Left kidney (tissue), 8 donors: ENCODE results near the gene NR1H3. TPM values are rescaled to one million over a fixed set of nuclear protein-coding genes. Genes with fewer than 3 reads are reported as not detected.
"Not testable (repeated sequence)": the region's sequence is repeated elsewhere in the genome, so short reads cannot be mapped to it uniquely, and the experiment has no call there.

Experiments used
- DNase-seq: peaks from one replicate; pipeline ENCODE4 v3.0.0-alpha.2; 2013
- long read RNA-seq, 8 donors: transcript quantifications; one replicate each; lab custom pipeline, GENCODE V29; 2026
- polyA plus RNA-seq: library from polyadenylated mRNA; unstranded; fragments of 120-200 nt; gene quantifications from one replicate; pipeline ENCODE4 v1.2.1, GENCODE V29; 2013; ENCODE audit not compliant: insufficient read length

Gene NR1H3
- polyA plus RNA-seq = 43.0 TPM
- long read RNA-seq, donor 1, partial matches to known transcripts = 0 of 3 reads
- long read RNA-seq, donor 1, other reads (novel, unspliced or antisense) = 0 of 3 reads
- long read RNA-seq, donor 2, partial matches to known transcripts = 0 of 4 reads
- long read RNA-seq, donor 2, other reads (novel, unspliced or antisense) = 0 of 4 reads
- long read RNA-seq, donor 3, partial matches to known transcripts = 12 of 26 reads
- long read RNA-seq, donor 3, other reads (novel, unspliced or antisense) = 7 of 26 reads
- long read RNA-seq, donor 4 = 0 reads
- long read RNA-seq, donor 5, partial matches to known transcripts = 11 of 17 reads
- long read RNA-seq, donor 5, other reads (novel, unspliced or antisense) = 0 of 17 reads
- long read RNA-seq, donor 6, partial matches to known transcripts = 0 of 2 reads
- long read RNA-seq, donor 6, other reads (novel, unspliced or antisense) = 0 of 2 reads
- long read RNA-seq, donor 7, partial matches to known transcripts = 0 of 6 reads
- long read RNA-seq, donor 7, other reads (novel, unspliced or antisense) = 0 of 6 reads
- long read RNA-seq, donor 8, partial matches to known transcripts = 0 of 5 reads
- long read RNA-seq, donor 8, other reads (novel, unspliced or antisense) = 0 of 5 reads

DNA sequence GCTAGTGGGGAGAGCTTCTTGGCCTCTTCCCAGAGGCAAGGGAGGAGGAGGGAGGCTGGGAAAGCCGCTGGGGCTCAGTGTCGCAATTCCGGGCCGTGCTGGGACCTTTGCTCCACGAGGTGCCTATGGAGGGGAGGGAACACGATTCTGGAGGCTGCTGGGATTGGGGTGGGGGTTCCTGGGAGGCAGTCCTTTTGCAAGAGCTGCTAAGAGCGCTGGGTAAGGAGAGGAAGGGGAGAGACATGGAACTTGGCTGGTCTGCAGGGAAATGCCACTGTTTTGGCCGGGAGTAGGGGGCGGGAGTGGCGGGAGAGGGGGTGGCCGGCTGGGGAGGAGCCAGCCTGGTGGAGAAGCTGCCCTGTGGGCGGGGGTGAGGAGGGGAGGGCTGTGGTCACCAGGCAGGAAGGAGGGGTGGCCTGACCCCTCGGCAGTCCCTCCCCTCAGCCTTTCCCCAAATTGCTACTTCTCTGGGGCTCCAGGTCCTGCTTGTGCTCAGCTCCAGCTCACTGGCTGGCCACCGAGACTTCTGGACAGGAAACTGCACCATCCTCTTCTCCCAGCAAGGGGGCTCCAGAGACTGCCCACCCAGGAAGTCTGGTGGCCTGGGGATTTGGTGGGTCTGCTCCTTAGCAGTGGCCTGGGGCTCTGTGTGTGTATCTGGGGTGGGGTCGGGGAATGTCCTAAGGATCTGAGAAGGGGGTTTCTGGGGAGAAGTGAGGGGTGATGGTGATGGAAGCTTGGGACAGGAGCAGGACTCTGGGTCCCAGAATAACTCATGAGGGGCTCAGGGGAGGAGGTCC, at the start of gene NR1H3:
NR1H3 (plus strand) TSS at position 480 of the 800 bp plus-strand sequence. CDS start 1,221 bp downstream, outside the sequence.
- peak; percentile 49 for DNase-seq

DNA sequence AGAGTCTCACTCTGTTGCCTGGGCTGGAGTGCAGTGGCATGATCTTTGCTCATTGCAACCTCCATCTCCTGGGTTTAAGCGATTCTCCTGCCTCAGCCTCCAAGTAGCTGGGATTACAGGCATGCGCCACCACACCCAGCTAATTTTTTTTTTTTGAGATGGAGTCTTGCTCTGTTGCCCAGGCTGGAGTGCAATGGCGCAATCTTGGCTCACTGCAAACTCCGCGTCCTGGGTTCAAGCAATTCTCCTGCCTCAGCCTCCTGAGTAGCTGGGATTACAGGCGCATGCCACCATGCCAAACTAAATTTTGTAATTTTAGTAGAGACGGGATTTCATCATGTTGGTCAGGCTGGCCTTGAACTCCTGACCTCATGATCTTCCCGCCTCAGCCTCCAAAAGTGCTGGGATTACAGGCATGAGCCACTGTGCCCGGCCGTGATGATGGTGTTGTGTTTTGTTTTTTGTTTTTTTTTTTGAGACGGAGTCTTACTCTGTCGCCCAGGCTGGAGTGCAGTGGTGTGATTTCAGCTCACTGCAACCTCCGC, 49.7 kb upstream of the NR1H3 start:
- not testable (repeated sequence) for DNase-seq

DNA sequence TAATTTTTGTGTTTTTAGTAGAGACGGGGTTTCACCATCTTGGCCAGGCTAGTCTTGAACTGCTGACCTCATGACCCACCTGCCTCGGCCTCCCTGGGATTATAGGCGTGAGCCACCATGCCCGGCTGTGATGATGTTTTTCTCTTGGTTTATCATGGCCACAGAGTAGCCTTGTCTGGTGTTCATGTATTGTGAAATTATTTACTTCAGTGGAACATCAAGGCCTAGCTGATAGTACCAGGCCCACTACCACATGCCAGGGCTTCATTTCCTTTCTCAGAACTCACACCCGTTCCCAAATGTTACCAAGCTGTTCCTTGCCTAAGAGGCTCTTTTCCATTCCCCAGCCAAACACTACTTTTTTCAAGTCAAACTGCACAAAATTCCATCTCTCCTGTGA, 49.2 kb upstream of the NR1H3 start:
- DNase-seq = no peak

DNA sequence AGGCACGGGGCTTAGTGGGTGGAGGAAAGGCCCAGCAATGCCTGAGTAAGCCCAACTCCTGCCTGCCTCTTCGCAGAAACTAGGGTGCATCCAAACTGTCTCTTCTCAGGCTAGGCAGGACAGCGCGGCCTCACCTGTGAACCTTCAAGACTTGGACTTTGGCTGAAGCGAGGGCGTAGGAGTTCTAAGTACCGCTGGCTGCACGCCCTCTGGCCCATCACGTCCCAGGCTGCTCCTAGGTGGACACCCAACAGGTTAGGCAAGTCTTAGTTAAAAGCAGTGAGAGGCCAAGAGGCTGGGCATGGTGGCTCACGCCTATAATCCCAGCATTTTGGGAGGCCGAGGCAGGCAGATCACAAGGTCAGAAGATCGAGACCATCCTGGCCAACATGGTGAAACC, 44.9 kb upstream of the NR1H3 start:
- DNase-seq = no peak

DNA sequence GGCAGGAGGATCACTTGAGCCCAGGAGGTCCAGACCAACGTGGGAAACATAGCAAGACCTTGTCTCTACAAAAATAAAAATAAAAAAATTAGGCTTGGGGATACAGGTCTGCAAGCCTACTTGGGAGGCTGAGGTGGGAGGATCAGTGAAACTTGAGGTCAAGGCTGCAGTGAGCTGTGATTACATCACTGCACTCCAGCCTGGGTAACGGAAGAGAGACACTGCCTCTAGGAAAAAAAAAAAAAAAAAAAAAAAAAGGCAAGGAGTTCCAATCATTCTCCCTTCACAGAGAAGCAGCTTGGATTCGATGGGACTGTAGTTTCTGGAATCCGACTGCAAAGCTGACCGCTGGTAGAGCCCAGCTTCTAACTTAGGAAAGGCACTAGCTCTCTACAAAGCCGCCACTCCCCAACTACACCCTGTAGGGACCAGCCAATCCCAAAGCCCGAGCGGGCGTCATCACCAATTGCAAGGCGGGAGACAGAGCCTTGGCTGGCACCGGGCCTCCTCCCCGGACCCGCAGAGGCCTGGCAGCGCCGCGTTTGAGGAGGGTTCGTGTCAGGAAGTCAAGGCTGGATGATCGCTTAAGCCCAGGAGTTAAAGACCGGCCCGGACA, 43.7 kb upstream of the NR1H3 start:
- DNase-seq = peak; percentile 78

DNA sequence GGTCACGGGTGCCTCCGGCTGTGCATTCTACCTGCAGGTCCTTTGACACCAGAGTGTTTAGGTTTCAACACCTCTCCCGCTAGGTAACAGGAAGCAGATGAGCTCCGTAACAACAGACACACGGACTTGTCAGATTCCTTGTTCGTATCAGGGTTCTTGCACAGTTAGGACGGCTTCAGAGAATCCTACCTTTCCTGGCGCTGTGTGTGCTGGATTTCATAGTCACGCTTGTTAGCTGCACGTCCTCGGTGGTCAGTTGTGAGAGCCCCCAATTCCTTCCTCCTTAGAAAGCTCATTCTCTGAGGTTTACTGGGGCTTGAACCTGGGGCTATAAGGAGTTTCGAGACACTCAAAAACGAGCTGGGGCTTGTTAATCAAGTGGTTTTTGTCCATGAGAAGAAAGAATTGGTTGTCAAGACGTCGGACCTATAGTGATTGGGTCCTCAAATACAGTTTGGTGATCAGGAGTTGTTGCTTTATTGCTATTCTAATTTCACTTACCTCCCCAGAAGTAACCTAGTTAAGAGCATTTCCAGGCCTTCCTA, 42.4 kb upstream of the NR1H3 start:
- DNase-seq = peak; percentile 45

DNA sequence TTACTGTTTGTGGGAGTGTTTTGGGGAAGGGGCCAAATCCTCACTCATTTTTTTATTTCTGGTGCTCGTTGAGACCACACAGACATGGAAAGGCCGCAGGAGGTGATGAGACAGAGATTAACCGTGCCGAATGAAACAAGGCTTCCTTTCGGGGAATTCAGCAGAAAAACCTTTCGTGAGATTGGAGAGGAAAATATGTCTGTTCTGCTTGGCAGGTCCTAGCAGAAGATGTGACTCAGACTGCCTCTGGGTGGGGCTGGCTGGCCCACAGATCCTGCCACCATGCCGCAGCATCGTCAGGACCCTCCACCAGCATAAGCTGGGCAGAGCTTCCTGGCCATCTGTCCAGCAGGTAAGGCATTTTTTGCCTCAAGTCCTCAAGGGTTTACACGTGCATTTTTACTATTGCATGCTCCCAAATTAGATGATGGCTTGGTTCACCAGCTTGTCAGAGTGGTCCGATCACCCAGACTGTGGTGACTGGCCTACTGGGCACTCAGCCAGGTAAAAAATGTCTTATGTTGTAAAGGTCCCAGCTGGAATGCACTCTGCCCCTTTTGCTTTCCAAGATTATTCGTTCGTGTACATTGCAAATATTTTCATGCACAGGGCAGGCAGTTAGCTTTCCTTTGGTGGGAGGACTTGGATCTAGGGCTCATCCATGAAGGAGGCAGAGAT, 41.5 kb upstream of the NR1H3 start:
- no peak for DNase-seq

DNA sequence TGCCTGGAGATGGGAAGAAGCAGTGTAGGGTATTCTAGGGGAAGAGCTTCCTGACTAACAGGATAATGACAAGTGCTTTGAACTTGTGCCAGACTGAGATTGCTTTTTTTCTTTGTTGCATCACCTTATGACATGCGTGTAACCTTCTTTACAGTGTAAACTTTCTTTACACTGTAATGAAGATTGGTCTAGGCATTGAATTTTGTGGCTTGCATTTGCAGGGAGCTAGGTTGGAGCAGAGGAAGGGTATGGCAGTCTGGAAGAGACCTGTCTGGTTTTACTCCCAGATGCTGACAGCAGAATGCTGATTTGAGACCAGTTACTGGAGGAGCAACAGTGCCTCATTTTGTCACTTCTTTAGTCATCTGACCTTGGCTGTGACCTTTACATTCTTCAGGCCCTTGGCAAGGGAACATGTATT, 37.4 kb upstream of the NR1H3 start:
- no peak for DNase-seq

DNA sequence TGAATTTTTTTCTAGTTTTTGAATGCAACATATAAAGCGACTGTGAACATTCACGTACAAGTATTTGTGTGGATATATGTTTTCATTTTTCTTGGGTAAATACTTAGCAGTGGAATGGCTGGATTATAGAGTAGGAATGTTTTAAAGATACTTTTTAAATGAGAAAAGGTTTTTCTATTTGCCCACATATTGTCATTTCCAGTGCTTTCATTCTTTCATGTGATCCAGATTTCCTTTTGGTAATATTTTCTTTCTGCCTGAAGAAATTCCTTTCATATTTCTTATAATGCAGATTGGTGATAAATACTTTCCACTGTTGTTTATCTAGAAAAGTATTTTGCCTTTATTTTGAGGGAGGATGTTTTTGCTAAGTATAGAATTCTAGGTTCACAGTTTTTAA, 35.1 kb upstream of the NR1H3 start:
- DNase-seq = no peak

DNA sequence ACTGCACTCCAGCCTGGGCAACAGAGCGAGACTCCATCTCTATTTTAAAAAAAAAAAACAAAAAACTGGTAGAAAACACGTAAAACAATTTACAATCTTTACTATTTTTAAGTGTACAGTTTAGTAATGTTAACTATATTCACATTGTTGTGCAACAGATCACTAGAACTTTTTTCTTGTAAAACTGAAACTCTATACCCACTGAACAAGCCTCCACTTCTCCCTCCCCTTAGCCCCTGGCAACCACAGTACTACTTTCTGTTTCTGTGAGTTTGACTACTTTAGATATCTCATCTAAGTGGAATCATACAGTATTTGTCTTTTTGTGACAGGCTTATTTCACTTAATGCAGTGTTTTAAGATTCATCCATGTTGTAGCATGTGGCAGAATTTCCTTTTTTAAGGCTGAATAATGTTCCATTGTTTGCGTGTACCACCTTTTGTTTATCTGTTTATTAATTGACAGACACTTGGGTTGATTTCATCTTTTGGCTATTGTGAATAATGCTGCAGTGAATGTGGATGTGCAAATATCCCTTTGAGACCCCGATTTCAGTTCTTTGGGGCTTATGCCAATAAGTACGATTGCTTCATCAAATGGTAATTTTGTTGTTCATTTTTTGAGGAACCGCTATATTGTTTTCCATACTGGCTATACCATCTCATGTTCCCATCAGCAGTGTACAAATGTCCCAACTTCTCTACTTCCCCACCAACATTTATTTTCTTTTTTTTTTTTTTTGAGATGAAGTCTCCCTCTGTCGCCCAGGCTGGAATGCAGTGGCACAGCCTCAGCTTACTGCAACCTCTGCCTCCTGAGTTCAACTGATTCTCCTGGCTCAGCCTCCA, 32.0 kb upstream of the NR1H3 start:
- no peak for DNase-seq

DNA sequence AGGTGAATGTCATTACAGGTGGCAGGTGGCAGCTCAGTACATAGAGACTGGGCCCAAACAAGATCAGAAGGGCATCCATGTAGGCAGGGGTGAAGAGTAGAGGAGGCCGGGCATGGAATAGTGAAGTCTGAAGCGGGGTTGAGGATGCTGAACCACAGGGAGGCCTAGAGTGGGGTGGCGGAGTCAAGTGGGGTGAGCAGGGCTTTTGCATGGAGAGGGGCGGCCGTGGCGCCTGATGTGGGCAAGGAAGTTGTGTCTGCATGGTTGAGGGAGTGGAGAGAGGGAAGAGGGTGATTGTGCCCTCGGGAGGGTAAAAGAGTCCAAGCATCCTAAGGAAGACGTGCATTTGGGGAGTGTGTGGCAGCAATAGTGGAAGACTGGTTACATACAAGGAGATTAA, 28.6 kb upstream of the NR1H3 start:
- DNase-seq = no peak

DNA sequence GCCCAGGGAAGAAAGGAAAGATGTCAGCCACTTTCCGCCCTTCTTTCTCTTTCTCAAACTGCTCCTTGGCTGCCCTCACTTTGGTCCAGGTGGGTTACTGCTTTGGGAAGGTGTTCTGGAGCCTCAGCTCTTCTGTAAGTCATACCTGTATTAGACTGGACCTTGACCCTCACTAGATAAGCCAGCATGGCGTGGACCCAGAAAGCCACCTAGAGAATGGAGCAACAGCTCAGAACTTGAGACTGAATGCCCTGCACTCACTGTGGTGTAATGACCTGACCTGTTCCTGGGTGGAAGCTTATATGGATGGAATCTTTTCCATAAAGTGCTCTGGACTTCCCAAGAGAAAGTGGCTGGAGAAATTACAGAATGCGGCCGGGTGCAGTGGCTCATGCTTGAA, 24.7 kb upstream of the NR1H3 start:
- no peak for DNase-seq

DNA sequence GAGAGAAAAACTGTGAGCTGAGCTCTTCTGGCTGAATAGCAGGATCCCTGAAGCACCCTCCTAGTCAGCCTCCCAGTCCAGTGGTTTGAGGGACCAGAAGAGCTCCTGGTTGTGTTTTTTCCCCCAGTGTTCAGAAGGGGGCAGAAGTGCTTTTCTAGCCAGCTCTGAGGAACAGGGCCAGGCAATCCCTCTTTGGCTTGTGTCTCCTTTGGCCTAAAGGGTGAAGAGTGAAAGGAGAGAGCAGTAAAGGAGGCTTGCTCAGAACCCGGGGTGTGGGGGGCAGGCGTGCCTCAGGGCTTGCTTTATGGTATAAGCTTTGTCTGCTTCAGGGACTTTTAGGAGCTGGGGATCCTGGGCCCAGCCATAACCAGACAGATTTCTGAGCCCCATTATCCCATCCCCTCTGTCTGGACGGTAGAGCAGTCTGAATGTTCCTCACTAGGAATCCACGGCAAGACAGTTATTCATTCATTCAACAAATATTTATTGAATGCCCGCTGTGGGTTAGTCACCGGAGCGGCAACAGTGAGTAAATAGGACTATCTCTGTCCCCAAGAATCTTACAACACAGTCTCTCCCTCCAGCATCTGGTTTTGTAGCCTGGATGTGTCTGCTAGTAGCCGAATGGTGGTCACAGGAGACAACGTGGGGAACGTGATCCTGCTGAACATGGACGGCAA, 23.7 kb upstream of the NR1H3 start:
- DNase-seq = no peak

DNA sequence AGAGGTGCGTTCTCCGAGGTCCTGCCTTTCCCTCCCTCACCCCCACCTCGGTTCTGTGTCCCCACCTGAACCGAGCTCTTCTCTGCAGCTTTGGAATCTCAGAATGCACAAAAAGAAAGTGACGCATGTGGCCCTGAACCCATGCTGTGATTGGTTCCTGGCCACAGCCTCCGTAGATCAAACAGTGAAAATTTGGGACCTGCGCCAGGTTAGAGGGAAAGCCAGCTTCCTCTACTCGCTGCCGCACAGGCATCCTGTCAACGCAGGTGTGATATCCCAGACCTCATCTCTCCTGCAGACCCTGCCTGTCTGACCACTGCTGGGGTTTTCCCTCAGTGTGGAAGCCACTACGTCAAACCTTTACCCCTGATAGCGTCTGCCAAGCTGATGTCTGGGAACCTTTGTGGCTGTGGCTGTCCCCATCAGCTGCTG, 23.1 kb upstream of the NR1H3 start:
- no peak for DNase-seq

DNA sequence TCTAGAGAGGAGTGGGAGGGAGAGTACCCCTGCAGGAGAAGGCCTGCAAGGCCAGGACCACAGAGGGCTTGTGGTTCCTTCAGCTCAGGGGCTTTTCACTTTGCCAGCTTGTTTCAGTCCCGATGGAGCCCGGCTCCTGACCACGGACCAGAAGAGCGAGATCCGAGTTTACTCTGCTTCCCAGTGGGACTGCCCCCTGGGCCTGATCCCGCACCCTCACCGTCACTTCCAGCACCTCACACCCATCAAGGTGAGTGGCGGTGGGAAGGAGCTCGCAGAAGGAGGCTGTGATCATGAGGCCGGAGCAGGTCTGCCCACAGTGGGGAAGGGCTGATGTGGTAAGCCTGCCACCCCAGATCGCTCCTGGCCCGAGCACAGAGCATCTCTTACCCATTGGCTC, 22.6 kb upstream of the NR1H3 start:
- DNase-seq = no peak

DNA sequence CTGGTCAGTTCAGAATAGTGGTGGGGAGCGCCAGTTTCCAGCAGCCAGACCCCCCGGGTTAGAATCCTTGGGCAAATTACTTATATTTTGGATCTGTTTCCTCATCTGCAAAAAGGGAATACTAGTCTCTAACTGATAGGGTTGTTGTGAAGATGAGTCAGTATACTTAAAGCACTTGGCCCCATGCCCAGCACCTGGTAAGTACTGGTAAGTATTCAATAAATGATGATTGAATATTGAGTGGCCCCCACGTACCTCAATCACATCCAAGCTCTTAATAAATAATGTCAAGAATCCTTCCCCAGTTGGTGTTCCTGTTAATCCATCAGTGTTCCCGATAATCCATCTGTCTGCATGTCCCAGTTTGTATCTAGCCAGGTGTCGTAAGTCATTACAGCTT, 21.3 kb upstream of the NR1H3 start:
- DNase-seq = no peak

DNA sequence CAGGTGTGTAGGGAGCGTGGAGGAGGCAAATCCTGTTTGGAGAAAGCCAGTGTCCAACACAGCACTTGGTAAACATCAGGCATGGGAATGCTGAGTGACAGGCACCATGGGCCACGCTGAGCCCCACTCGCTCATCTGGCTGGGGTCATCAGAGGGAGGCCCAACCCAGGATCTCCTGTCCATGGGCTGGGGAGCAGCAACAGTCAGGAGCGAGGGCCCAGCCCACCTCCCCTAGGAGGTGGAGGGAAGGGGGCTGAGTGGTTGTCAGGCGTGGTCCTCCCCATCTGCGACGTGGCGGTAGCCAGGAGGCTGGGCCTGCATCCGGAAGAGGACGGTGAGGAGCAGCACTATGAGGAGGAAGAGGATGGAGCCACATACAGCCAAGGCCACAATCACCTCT, 17.9 kb upstream of the NR1H3 start:
- DNase-seq = no peak

DNA sequence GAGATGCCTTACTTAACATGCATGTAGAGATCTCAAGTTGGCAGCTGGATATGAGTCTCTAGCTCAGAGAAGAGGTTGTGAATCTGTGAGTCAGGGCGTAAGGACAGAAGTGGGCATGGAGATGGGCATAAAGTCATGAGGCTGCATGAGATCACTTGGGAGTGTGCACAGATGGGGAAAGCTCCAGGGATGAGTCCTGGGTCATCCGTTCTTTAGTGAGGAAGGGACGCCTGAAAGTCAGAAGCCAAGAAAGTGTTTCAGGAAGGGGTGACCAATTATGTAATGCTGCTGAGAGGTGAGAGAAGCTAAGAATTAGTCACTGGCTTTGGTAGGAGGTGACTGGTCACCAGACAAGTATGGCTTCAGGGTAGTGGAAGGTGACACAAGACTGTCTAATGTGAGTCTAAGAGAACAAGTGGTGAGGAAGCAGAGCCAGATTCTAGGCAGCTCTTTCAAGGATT, 15.9 kb upstream of the NR1H3 start:
- DNase-seq = no peak

DNA sequence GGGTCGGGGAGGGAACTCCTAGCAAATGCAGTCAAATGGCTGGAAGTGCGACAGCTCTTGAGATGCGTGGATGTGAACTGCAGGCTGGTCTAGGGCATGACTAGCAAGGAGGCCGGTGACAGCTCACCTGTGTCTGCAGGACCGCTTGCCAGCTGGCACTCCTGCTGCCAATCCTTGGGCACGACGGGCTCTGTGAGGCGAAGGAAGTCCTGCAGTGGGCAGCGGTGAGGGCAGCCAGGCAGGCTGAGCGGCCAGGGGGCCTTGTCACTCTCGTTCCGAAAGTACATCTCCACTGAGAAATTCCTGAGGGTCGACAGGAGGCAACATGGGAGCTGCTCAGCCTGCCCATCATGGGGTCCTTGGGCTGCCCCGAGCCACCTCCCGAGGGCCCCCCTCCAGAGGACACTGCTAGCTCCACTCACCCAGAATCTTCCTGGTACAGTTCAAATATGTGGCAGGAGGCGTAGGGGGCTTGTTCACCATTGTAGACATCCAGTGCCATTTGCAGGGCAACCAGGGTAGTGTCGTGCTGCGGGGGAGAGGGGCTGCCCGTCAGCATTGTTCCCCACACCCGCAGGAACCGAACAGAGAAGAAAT, 15.1 kb upstream of the NR1H3 start:
- no peak for DNase-seq
